NOMO-1 treated with DMSO at 0.1 percent for 48 hours (cell line): ENCODE results near the gene ZBTB44.

Source experiments
- DNase-seq: peaks from one replicate; lab custom pipeline; 2025; ENCODE audit not compliant: unreplicated experiment; lab: John Stamatoyannopoulos, UW

The ZBTB44 gene, protein sequence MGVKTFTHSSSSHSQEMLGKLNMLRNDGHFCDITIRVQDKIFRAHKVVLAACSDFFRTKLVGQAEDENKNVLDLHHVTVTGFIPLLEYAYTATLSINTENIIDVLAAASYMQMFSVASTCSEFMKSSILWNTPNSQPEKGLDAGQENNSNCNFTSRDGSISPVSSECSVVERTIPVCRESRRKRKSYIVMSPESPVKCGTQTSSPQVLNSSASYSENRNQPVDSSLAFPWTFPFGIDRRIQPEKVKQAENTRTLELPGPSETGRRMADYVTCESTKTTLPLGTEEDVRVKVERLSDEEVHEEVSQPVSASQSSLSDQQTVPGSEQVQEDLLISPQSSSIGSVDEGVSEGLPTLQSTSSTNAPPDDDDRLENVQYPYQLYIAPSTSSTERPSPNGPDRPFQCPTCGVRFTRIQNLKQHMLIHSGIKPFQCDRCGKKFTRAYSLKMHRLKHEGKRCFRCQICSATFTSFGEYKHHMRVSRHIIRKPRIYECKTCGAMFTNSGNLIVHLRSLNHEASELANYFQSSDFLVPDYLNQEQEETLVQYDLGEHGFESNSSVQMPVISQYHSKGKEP

DNA sequence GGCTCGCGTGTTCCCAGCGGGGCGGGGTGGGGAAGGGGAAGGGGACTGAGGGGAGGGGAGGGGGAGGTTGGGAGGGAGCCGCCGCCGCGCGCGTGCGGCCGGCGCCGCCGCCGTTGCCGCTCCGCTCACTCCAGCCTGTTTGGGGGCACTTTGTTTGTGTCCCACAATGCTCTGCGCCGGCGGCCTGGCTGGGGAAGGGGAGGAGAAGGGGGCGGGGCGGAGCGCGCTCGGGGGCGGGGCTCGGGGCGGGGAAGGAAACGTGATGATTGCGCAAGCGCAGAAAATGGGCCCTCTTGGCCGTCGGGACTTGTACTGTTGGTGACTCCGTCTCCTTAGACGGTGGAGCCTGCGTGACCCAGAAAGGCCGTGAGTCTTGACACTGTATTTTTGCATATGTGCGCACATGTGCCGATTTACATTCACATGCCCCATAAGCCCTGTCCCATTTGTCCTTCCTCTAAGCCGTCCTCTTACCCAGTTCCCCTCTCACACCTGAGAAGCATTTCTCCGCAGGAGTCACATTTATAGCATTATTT lies at the start of gene ZBTB44:
ZBTB44 (minus strand) TSS at position 168 of the 536 bp plus-strand sequence. CDS start 53,044 bp downstream, outside the sequence.
- DNase-seq, result peak; percentile 87

DNA sequence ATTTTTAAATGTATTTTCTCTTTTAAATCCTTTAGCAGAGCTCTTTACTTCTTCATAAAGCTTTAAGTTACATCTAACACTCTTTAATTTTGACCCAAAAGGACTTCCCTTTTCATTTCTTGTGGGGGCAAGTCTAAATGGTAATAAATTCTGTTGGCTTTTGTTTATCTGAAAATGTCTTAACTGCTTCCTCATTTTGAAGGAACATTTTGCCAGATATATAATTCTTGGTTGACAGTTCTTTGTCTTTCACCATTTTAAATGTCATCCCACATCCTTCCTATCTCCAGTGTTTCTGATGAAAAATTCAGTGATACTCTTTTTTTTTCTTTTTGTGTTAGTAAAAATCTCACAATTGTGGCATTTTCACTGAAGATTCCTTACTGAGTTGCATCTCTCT lies 44.7 kb upstream of the ZBTB44 start:
- peak; percentile 85 for DNase-seq

DNA sequence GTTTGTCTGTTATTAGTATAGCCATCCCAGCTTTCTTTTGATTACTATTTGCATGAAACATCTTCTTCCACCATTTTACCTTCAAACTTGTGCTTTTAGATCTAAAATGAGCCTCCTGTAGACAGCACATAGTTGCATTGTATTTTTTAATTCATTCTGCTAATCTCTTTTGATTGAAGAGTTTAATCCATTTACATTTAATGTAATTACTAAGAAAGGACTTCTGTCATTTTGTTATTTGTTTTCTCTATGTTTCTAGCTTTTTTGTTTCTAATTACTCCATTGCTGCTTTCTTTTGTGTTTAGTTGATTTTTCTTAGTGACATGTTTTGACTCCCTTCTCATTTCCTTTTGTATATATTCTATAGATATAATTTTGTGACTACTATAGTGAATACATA lies 43.7 kb upstream of the ZBTB44 start:
- no peak for DNase-seq

DNA sequence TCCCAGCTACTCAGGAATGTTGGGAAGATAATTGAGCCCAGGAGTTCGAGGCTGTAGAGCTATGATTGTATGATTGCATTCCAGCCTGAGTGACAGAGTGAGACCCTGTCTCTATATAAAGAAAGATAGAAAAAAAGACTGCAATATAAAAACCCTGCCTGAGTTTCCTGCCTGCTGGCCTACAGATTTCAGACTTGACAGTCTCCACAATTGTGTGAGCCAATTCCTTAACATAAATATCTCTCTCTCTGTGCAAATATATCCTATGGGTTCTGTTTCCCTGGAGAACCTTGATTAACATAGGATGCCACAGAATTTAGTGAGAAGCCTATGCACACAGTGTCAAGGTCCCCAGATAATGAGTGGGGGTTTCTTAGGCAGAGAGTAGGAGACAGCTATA lies 32.5 kb upstream of the ZBTB44 start:
- no peak for DNase-seq

DNA sequence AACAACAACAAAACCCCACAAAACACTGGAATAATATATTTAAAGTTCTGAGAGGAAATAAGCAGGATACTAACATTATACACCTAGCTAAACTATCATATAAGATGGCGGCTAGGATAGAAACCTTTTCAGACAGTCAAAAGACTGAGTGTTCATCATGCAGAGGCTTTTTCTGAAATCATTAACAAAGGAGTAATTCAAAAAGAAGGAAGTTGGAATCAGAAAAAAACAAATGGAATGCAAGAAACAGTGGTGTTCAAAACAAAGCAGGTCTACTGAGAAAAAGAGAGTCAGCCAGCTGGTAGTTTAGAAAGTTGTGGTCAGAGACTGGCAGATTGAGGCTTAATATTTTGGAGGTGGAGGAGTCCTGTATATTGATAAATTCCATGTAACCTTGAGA lies 30.1 kb upstream of the ZBTB44 start:
- no peak for DNase-seq

DNA sequence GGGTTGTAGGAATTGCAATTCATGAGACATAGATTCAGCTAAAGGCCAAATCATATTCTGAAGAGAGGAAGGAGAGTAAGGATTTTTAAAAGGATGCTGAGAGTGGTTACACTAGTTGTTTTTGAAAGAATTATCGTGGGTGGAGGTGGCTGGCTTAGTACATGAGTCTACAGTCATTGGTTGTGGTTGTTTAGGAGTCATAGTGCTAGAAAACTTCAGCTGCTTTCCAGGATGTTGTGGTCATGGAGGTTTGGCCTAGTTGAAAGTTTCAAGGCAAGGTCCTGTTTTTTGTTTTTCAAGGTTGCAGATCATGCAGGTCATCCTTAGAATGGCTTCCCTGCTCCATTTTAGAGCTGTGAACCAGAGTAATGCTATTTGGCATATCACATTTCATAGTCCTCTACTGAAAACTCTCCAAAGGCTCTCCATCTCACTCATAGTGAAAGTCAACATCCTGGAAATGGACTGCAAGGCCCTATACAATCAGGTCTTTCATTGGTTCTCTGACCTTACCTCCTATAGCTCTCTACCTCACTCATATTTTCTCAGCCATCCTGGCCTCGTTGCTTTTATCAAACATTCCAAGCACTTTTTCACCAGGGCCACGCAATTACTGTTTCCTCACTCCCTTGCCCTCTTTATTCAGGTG lies 26.1 kb upstream of the ZBTB44 start:
- DNase-seq, result no peak

DNA sequence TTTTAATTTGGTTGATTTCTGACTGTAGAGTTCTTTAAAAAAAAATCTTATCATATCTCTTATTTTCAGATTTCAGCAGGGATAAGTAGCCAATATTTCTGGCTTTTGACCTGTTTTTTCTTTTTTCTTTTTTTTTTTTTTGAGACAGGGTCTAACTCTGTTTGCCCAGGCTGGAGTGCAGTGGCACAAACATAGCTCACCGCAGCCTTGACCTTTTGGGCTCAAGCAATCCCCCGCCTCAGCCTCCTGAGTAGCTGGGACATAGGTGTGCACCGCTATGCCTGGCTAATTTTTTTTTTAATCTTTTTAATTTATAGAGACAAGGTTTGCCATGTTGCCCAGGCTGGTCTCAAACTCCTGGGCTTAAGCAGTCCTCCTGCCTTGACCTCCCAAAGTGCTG lies 23.9 kb upstream of the ZBTB44 start:
- DNase-seq, result no peak

DNA sequence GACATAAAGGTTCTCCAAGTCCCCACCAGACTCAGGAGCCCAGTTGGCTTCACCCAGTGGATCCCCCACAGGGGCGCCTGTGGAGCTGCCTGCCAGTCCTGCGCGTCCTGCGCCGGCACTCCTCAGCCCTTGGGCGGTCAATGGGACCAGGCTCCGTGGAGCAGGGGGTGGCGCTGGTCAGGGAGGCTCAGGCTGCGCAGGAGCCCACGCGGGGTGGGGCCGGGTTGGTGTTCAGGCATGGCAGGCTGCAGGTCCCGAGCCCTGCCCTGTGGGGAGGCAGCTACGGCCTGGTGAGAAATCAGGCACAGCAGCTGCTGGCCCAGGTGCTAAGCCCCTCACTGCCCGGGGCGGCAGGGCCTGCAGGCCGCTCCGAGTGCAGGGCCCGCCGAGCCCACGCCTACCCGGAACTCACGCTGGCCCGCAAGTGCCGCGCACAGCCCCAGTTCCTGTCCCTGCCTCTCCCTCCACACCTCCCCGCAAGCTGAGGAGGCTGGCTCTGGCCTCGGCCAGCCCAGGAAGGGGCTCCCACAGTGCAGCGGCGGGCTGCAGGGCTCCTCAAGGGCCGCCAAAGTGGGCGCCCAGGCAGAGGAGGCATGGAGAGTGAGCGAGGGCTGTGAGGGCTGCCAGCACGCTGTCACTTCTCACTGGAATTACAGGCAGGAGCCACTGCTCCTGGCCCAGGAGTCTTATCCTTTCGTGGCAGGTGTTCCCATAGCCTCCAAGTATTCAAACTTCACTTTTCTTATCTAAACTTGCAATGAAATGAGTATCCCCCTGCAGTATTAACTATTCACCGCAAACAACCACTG lies 22.8 kb upstream of the ZBTB44 start:
- DNase-seq, result no peak

DNA sequence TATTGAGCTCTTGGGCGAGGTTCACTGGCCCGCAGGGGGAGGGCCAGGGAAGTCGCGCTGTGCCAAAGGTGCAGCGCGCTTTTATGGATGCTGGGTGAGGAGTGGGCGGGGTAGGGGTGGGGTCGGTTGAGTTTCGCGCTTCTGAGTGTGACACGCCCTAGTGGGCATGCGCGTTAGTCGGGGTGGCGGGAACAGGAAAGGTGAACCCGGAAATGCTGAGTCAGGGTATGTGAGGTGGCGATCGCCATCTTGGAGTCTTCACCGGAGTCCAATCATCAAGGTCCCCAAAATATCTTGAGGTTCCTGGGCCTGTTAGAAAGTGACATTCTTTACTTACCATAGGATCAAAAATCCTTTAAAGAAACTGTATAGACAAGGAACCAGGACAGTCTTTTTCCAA lies 16.7 kb upstream of the ZBTB44 start:
- DNase-seq, result peak; percentile 34

DNA sequence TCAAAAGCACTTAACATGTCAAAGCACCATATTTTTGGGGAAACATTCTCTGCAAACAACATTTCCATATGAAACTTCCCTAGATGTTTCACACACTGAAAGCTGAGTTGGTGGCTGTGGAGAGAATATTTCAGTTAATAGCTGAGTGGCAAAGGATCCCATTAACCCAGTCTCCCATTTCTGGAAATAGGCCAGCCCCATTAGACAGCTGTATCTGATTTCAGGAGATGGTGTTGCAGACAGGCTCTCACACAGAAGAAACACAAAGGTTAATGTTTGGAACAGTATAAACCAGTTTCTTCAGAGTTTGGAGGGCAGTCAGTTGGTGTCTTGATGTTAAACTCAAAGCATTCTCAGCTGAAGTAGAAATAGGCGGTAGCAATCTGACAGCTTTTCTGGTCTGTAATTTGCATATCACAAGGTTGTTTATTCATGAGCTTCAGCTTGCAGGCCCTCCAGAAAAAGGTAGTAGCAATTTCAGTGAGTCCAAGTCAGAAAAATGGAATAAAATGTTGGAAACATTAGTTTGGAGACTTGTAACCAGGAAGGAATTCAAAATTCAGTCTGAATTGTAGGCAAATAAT lies 15.5 kb upstream of the ZBTB44 start:
- DNase-seq, result no peak

DNA sequence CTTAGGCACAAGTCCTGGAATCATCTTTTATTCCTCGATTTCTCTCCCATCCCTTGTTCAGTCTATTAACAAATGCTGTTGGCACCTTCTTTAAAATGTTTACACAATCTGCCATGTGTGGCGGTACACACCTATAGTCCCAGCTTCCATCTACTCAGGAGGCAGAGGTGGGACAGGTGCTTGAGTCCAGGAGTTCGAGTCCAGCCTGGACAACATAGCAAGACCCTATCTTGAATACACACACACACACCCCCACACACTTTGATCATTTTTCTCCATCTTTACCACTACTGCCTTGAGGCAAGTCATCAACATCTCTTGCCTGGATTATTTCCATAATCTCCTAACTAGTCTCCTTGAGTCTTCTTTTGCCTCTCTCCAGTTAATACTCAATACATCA lies 13.7 kb upstream of the ZBTB44 start:
- no peak for DNase-seq

DNA sequence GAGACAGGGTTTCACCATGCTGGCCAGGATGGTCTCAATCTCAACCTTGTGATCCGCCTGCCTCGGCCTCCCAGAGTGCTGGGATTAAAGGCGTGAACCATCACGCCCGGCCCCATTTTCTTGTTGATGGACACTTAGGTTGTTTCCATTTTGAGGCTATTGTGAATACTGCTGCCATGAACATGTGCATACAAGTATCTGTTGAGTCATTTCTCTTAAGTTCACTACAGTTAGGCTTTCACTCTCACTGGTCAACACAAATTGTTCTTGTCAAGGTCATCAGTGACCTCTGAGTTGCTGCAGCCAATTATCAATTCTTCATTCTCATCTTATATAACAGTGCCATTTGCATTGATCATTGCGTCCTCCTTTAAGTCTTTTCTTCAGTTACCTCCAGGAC lies 13.0 kb upstream of the ZBTB44 start:
- no peak for DNase-seq

DNA sequence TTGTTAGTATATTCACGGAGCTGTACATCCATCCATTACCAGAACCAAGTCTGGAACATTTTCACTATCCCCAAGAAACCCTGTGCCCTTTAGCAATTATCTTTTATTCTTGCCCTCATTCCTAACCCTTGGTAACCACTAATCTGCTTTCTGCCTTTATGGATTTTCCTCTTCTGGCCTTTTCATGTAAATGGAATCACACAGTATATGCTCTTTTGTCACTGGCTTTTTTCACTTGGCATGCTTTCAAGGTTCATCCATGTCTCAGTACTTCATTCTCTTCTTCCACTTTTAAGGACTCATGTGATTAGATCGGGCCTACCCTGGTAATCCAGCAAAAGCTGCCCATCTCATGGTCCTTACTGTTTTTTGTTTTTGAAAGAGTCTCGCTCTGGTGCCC lies 11.0 kb upstream of the ZBTB44 start:
- no peak for DNase-seq

DNA sequence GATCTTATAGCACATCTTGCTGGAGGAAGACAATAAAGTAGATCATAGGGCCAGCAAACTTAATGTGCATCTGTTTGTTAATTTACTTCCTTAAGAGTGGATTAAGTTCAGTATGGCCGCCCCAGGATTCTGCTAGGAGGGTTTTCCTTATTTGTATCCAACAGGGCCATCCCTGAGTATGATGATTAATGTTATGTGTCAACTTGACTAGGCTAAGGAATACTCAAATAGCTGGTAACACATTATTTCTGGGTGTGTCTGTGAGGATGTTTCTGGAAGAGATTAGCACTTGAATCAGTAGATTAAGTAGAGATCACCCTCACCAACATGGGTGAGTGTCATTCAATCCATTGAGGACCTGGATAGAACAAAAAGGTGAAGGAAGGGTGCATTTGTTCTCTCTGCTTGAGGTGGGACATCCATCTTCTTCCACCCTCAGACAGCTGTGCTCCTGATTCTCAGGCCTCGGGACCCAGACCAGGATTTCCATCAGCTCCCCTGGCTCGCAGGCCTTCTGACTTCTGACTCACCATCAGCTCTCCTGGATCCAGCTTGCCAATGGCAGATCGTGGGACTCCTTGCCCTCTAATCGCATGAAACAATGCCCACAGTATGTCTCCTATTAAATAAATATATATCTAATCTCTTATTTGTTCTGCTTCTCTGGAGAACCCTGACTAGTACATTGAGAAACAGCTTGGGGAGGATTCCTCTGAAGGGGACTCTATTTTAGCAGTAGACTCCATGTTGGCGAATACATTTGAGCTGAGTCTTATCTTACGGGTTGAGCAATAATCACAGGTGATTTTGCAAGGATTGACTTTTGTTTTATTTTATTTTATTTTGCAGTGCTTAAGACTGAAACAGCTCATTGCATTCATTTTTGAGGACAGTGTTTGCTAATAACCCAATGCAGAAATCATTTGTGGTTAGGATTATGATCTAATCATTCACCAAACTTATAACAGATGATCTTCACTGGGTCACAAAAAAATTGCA lies 9.0 kb upstream of the ZBTB44 start:
- no peak for DNase-seq

DNA sequence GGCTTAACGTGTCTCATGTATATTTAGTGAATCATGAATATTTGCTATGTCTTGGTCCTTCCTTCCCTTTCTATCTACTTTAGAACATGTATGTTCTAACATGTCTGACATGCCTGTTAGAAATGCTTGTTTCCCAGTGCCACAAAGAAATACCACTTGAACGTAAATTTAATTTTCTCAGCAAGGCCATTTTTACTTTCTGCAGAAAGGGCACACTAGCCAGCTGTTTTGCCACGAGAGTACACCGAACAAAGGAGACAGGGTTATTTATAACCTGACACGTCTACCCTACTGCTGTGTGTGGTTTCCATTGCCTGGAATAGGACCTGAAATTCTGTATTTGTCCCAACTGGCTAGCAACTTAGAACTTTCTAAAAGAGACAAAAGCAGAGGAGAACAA lies 7.4 kb upstream of the ZBTB44 start:
- no peak for DNase-seq

DNA sequence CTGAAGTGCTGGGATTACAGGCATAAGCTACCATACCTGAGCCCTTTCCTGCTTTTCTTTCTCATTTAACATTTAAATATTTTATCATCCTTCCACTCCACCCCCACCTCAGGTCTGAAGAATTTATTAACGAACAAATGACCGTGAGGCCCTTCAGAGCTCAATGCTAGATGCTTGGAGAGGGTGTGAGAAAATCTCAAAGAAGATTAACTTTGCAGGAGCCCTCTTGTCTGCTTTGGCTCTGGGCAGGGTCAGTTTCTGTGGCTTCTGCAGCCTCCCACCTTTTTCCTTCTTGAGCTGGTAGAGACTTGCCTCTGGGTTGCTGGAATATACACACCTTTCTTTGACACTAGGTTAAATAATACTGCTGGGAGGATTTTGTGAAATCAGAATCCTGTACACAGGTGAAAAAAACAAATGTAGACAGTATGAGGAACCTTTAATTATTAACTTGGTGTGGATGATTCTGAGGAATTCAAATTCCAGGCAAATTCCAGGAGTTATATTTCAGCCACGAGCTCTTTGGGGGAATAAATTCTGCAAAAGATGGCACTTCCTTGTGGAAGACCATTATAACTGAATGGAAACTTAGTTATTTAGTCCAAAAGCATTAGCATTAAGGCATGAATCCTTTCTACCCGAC lies 3.4 kb upstream of the ZBTB44 start:
- no peak for DNase-seq

DNA sequence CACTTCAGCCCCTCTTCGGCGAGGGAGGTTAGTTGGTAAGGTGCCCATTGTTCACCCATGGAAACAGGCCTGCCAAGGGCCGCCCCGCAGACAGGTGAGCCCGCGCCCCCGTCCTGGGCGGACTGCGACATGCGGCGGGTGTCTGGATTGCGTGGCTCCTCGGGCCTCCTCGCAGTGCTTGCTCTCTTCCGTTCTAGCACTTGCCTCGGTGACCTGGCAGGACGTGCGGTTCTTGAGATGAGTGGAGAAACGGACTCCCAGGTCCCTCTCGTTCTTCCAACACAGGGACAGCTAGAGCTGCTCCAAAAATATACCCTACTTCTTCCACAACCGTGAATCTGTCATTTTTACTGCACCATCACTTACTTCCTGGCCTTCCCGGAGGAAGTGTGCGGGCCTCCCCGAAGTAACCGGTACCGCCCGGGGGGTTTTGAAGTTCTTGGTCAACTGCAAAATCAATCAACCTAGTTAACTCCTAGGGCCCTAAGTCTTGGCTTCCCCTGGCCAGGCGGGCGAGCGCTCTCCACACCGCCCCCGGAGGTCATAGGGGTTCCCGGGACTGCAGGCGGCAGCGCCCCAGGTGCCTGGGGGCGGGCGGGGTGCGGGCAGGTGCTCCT lies 745 bp upstream of the ZBTB44 start:
- DNase-seq, result no peak

DNA sequence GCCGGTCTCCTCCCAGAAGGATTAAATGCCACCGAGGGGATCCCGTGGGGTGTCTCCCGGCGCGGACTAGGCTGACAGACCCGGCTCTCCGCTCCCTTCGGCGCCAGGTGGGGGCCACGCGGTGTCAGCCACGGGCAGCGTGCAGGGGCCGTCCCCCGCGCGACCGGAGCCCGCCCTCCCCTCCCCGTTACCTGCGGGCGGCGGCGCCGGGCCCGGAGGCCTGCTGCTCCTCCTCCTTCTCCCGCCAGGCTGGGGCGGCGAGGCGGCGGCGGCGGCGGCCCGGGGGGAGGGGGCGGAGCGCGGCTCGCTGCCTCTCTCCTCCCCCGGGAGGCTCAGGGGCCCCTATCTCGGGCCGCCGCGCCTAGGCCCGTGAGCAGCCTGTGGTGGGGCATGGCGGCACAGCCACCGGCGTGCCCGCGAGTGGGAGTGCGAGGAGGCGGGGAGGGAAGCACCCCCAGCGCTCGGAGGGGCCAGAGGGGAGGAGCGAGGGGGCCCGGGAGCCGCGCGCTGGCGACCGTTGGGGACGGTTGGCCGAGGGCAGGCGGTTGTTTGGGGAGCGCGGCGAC lies 450 bp downstream of the ZBTB44 start:
- peak; percentile 87 for DNase-seq
